ENCODE results near the gene RNF212B. TPM values are rescaled to one million over a fixed set of nuclear protein-coding genes. Genes with fewer than 3 reads are reported as not detected.
"Not testable (repeated sequence)": the region's sequence is repeated elsewhere in the genome, so short reads cannot be mapped to it uniquely, and the experiment has no call there.

RNF212B gene
- total RNA-seq, 1 donor from 2014 or later, result not detected

- TF ChIP-seq CTCF (IDR thresholded peaks at IDR 0.05; ENCODE audit: insufficient read depth, low read length, poor library complexity, severe bottlenecking), result no peak
- H3K36me3 ChIP-seq (ENCODE audit: control insufficient read depth, insufficient read depth, low read length), result no peaks in the 10 kb centered on the region
- H3K4me3 ChIP-seq (ENCODE audit: low read depth, low read length), result no peak overlapping the region
- no peaks in the 10 kb centered on the region for H3K27me3 ChIP-seq (ENCODE audit: control insufficient read depth, insufficient read depth, low read length)
- no peak for DNase-seq (ENCODE audit: low read depth)
These were observed 2.9 kb downstream of the RNF212B start for GRCh38 chr14:23240661-23241060.

GRCh38 chr14:23241061-23241715 lies 3.5 kb downstream of the RNF212B start:
- not testable (repeated sequence) for H3K36me3 ChIP-seq (ENCODE audit: control insufficient read depth, insufficient read depth, low read length); H3K27me3 ChIP-seq (ENCODE audit: control insufficient read depth, insufficient read depth, low read length); H3K4me3 ChIP-seq (ENCODE audit: low read depth, low read length); DNase-seq (ENCODE audit: low read depth)

DNA sequence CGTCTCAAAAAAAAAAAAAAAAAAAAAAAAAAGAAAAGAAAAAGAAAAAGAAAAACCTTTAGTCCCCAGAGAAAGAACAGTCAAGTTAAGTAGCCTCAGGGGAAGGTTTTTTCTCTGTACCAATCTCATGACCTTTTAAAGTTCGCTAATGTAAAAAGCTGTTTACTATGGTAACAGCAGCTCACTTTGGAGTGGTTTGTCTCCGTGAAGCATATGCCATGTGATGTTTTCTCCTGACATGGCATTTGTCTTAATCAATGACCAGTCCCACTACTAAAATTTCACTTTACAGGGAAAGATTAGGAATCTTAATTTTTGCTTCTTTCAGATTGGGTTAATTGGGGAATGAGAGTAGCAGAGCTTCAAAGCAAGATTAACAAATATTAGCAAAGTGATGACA lies 4.3 kb downstream of the RNF212B start:
- TF ChIP-seq CTCF (IDR thresholded peaks at IDR 0.05; ENCODE audit: insufficient read depth, low read length, poor library complexity, severe bottlenecking), result no peak

DNA sequence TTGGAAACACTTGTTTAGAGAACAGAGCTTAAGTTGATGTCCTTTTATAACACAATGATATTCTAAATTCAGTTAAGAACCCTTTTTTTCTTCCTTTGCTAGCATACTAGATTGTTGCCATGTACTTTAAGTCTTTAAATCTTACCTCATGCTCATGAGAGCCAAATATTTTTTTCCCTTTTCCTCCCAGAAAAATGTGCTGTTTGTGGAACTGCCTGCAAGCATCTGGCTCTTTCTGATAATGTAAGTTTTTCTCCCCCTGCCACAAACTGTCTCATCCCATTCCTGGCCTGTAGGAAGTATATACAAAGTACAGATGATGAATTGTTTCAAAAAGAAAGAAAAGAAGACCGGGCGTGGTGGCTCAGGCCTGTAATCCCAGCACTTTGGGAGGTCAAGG lies 5.3 kb downstream of the RNF212B start:
- H3K4me3 ChIP-seq (ENCODE audit: low read depth, low read length), result no peak overlapping the region
- no peak for TF ChIP-seq CTCF (IDR thresholded peaks at IDR 0.05; ENCODE audit: insufficient read depth, low read length, poor library complexity, severe bottlenecking)
- no peaks in the 10 kb centered on the region for H3K36me3 ChIP-seq (ENCODE audit: control insufficient read depth, insufficient read depth, low read length)
- DNase-seq (ENCODE audit: low read depth), result no peak
- no peaks in the 10 kb centered on the region for H3K27me3 ChIP-seq (ENCODE audit: control insufficient read depth, insufficient read depth, low read length)

More for the DNA sequence above, 4.3 kb downstream of the RNF212B start:
- Histone ChIP-seq H3K27me3 (ENCODE audit: control insufficient read depth, insufficient read depth, low read length) (no peaks in the 10 kb centered on the region), H3K4me3 (ENCODE audit: low read depth, low read length) (no peak overlapping the region), H3K36me3 (ENCODE audit: control insufficient read depth, insufficient read depth, low read length) (no peaks in the 10 kb centered on the region)
- no peak for DNase-seq (ENCODE audit: low read depth)

GRCh38 chr14:23245282-23245681 lies 7.5 kb downstream of the RNF212B start:
- no peak for TF ChIP-seq CTCF (IDR thresholded peaks at IDR 0.05; ENCODE audit: insufficient read depth, low read length, poor library complexity, severe bottlenecking)
- Histone ChIP-seq H3K4me3 (ENCODE audit: low read depth, low read length) (no peak overlapping the region), H3K36me3 (ENCODE audit: control insufficient read depth, insufficient read depth, low read length) (no peaks in the 10 kb centered on the region), H3K27me3 (ENCODE audit: control insufficient read depth, insufficient read depth, low read length) (no peaks in the 10 kb centered on the region)
- peak; percentile 5 for DNase-seq (ENCODE audit: low read depth)

- no peak for TF ChIP-seq CTCF (IDR thresholded peaks at IDR 0.05; ENCODE audit: insufficient read depth, low read length, poor library complexity, severe bottlenecking)
- no peak overlapping the region for H3K4me3 ChIP-seq (ENCODE audit: low read depth, low read length)
- DNase-seq (ENCODE audit: low read depth), result no peak
- H3K36me3 ChIP-seq (ENCODE audit: control insufficient read depth, insufficient read depth, low read length), result no peaks in the 10 kb centered on the region
- no peaks in the 10 kb centered on the region for H3K27me3 ChIP-seq (ENCODE audit: control insufficient read depth, insufficient read depth, low read length)
These were observed 10.9 kb downstream of the RNF212B start for GRCh38 chr14:23248601-23249000.
